NCI-H128 (cell line): ENCODE data around the gene PCNT.

Source experiments
- DNase-seq: peaks from one replicate; lab custom pipeline; 2025; ENCODE audit not compliant: unreplicated experiment; lab: John Stamatoyannopoulos, UW

PCNT gene

DNA sequence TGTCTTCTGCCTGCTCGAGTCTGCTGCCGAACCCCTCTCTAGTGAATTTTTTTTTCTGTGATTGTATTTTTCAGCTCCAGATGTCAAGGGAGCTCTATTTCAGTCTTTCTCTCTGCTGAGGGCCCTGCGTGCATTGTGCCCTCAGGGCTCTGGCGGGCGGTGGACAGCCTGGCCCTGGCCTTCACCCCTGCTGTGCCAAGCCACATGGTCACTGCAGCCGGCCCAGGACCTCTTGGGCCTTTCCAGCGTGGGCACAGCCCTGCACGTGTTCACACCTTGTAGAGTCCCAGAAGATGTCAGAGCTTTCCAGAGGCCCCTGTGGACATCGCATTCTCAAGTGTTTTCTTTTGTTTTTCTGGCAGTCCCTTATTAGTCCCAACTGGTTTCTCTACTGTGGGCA lies 55.7 kb downstream of the PCNT start:
- no peak for DNase-seq

DNA sequence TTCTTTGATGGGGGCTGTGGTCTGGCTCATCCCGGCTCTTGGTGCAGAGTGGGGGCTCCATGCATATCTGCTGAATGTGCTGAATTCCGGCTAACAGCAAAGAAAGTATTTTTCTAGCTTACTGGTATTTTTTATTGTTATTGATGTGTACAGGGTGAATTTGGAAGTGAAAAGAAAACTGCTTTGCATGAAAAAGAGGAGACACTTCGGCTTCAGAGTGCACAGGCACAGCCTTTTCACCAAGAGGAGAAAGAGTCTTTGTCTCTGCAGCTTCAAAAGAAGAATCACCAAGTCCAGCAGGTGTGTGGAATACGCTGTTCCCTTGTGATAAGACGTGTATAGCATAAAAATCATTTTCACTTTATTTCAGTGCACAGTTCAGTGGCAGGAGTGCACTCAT lies 57.6 kb downstream of the PCNT start:
- no peak for DNase-seq

DNA sequence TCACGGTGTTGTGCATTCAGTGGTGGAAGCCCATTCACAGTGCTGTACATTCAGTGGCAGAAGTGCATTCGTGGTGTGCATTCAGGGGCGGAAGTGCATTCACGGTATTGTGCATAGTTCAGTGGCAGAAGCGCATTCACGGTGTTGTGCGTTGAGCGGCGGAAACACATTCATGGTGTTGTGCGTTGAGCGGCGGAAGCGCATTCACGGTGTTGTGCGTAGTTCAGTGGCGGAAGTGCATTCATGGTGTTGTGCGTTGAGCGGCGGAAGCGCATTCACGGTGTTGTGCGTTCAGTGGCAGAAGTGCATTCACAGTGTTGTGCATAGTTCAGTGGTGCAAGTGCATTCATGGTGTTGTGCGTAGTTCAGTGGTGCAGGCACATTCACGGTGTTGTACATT lies 60.6 kb downstream of the PCNT start:
- no peak for DNase-seq

DNA sequence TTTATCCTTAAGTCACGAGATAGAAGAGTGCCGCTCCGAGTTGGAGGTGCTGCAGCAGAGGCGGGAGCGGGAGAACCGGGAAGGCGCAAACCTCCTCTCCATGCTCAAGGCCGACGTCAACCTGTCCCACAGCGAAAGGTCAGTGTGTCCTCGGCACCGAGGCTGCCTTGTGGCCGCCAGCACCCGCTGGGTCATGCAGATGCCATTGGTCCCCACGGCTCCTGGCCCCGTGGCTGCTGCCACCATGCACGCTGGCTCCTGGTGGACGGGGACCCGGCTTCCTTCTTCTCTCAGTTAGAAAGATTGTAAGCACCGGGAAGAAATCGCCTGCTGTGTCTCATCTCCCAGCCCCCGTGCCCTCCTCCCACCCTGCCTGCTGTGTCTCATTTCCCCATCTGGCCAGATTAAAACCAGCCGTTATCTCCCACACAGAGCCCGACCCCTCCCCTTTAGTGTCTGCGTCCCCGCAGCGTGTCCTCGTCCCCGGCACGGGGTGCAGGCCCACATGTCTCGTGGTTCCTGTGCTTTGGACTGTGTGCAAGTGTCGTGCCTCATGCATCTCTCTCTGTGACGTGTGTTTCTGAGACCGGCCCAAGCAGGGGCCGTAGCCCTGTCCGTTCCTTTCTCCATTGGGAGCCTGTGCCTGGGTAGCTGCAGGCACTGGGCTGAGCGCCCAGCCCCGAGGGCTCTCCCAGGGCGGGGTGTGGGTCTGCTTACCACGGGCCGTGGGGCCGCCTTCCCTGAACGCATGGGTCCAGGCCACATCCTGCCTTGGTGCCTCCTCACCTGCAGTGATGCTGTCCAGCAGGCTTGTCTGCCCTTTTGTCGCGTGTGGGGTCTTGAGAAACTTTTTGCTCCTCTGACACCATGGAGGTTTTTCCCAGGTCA lies 62.1 kb downstream of the PCNT start:
- DNase-seq = no peak

DNA sequence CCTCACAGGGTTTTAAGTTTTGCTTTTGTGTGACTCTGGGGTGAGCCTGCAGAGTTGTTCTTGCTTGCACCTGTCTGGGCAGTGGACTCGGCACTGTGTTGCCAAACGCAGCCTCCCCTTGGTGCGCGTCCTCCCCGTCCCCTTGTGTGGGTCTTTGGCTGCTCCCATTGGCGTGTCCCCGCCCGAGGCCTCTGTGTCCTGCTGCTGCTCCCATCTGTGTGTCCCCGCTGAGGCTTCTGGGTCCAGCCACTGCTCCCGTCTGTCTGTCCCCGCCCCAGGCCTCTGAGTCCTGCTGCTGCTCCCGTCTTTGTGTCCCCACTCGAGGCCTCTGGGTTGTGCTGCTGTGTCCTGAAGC lies 62.8 kb downstream of the PCNT start:
- no peak for DNase-seq

DNA sequence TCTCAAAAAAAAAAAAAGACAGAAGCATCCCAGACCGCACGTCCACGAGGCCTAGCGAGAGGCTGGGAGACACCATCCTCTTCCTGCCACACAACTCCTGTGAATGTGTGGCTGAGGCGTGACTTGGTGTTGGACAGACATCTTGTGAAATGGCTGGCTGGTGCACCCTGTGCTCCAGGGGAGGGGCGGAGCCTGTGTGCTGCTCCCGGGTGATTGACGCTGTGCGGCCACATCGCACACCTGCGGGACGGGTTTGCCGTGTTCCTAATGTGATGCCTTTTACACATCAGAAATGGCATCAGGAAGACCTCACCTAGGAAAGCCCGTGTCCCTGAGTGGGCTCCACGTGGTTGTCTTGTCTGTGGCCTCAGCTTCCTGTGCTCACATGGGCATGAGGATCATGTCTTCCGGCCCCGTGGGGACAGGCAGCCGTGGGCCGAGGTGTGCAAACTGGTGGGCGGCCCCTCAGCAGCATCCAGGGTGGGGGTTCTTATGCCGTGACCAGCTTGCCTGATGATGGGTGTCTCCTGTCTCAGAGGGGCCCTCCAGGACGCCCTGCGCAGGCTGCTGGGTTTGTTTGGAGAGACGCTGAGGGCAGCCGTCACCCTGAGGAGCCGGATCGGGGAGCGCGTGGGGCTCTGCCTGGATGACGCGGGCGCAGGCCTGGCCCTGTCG lies 64.4 kb downstream of the PCNT start:
- DNase-seq = no peak

DNA sequence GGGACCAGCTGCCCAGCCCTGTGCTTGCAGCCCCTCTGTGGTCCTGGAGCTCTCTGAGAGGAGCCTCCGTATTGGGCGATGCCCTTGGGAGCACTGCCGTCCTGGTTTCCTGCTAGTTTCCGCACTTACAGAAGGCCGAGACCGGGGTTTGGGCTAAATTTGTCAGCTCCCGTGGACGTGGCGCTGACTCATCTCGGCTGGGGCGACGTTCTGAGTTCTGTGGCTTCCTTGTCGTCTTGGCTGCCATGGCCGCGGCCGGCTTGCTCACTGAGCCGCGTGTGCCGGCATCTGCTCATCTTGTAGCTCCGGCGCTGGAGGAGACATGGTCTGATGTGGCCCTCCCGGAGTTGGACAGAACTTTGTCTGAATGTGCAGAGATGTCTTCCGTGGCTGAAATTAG lies 64.9 kb downstream of the PCNT start:
- DNase-seq = no peak

DNA sequence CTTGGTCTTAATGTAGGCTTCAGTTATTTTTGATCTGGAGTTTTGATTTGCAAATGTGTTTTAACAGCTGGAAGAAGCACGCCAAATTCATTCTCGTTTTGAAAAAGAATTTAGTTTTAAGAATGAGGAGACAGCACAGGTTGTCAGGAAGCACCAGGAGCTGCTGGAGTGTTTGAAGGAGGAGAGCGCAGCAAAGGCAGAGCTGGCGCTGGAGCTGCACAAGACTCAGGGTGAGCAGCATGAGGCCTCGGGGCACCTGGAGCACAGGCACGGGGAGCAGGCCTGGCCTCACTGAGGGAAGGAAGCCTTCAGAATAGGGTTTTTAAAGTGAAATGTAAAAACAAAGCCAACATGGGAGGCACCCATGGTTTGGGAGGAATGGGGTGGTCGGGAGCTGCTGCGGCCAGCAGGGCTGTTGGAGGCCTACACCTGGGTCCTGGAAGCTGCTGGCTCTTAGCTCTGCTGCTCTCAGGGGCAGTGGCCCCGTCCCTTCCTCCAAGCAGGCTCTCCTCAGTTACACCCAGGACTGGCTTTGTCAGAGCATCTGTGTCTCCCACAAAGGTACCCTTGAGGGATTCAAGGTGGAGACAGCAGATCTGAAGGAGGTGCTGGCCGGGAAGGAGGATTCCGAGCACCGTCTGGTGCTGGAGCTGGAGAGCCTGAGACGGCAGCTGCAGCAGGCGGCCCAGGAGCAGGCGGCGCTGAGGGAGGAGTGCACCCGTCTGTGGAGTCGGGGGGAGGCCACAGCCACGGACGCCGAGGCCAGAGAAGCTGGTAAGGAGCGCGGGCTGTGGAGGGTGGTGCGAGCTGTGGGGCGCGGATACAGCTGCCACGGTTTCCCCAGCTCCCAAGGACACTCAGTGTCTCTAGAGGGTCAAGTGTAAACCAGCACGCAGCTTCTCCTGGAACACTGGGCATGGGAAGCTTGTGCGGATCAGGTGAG lies 66.9 kb downstream of the PCNT start:
- DNase-seq = no peak

DNA sequence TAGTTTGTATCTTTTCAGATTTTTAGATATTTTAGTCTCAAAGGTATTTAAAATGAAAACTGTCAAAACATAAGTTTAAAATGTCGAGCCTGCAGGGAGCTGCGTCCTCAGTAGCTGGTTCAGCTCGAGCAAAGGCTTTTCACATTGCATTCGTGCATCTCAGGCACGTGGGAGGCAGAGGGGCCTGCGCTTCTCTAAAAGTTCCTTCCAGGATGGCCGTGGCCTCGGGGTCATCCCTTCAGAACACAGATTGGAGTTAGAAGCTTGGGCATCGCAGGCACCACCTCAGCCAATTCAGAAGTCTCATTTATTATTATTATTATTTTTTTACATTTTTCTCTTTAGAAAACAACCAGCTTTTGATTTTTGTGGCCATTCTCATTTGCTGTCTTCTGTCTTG lies 67.8 kb downstream of the PCNT start:
- no peak for DNase-seq

DNA sequence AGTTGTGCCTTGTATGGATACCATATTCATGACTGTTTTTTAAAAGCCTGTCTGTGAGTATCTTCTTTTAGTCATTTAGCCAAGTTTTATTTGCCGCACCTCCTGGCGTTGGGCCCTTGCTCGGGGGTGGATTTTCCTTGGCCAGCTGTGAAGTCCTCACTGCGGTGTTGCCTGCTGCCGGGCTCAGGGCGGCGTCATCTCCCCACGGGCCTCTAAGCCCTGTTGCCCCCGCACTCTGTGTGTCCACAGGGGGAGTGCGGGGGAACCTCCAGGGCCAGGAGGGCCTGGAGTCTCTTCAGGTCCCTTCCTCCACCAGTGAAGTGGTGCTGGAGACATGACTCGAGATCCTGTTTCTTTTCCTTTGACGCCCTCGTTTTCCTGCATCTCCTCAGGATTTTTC lies 69.0 kb downstream of the PCNT start:
- DNase-seq = no peak

DNA sequence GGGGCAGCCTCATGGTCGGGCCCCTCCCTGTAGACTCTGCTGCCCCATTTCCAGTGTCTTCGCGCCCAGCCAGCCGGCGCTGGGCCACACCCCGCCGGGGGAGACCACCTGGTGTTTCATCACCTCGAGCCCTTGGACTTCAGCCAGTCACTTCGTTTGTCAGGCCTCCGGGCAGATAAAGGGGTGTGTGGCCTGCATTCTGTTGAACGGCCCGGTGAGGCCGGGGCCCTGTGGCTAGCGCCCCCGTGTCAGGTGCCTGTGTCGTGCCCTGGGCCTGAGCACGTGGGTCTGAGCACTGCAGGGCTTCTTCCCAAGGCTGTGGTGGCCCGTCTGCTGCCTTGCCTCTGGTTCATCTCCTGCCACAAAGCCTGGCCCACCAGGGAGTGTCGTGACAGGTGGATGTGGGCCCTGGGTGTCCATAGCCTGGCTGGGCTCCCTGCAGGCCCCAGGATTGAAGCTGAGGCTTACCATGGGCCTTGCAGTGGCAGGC lies 69.5 kb downstream of the PCNT start:
- DNase-seq = no peak

DNA sequence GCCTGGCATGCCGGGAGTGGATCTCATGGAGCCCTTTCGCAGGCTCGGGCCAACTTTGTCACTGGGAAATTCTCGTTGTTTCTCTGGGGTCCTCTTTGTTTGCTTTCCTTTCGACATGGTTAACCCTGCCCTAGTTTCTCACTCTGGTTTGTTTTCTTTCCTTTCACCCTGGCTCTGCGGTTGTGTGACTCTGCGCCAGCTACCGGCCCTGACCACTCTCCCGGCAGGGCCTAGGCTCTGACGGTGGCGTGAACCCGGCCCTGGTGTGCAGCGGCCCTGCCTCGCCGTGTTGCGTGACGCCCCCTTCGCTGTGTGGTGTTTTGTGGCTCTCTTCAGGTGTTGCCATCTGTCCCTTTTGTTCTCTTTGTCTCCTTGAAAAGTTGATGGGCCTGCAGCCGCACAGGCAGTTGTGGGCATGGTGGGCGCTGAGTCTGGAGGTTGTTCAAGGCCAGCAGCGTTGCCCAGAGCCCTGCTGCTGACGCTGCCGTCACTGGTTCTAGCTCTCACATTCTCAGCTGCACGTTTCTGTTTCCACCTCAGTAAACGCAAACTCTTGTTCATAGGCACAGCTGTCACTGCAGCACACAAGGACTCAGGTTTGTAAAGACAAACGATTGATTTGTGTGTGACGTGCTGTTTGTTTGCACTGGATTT lies 70.1 kb downstream of the PCNT start:
- DNase-seq = peak; percentile 45

DNA sequence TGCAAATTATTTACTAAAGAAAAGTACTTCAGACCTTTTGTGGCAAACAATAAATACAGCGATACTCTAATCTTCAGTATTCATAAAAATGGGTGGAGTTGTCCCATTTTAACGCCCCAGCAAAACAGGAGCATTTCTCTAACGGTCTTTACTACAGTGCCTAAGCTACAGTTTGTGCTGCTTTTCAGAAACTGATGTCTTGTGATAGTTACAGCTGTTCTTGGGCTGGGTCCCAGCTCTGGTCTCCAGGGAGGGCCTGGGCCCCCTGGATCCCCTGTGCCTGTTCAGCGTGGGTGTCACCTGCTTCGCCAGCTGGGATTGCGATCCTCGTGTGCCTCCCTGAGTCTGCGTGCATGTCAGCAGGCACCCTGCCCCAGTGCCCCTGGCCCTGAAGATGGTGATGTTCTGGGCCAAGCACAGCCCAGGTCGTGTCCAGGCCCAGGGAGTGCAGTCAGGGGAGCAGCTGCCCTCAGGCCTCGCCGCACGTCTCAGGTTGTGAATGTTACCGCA lies 70.7 kb downstream of the PCNT start:
- no peak for DNase-seq

DNA sequence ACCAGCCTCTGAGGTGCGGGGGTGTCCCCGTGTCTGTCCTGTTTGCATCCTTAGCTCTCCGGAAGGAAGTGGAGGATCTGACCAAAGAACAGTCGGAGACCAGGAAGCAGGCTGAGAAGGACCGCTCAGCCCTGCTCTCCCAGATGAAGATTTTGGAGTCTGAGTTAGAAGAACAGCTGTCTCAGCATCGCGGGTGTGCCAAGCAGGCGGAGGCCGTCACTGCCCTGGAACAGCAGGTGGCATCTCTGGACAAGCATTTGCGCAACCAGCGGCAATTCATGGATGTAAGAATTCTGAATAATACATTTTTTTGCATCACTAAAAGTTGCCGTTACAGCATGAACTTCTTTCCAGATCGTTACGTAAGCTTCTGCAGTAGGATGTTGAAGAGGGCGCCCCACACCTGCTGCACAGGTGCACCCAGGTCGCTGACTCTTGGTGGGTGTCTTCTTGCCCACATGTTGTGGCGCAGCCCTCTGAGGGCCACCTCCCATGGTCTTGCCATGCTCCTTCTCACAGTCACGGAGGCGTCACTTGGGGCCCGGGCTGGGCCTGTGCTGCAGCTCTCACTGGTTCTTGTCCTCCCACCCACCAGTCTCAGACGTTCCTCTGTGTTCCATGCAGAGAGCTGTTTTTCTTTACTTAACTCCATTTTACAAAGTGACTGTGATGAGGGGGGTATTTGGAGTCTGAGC lies 73.4 kb downstream of the PCNT start:
- no peak for DNase-seq

DNA sequence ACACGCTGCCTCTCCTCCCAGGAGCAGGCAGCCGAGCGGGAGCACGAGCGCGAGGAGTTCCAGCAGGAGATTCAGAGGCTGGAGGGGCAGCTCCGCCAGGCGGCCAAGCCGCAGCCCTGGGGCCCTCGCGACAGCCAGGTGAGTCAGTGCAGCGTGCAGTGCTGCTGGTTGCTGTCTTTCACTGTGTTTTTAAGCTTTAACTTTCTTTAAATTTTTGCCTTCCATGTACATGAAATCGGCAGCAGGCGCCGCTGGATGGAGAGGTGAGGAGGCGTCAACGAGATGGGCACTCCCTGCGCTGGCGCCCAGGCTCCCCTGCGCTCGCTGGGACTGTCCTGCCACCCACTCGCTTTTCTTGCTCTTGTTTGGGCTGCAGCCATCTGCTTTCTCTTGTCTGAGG lies 74.0 kb downstream of the PCNT start:
- no peak for DNase-seq

DNA sequence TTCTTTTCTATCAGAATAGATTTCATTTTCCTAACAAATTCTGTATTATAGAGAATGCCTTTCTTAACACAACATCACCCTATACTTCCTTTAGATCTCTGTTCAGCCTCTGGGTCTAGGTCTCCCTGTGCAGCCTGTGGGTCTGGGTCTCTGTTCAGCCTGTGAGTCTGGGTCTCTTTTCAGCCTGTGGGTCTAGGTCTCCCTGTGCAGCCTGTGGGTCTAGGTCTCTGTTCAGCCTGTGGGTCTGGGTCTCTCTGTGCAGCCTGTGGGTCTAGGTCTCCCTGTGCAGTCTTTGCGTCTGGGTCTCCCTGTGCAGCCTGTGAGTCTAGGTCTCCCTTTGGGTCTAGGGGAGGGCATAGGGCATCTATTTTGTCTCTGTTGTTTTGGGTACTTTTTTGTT lies 75.2 kb downstream of the PCNT start:
- DNase-seq = no peak

DNA sequence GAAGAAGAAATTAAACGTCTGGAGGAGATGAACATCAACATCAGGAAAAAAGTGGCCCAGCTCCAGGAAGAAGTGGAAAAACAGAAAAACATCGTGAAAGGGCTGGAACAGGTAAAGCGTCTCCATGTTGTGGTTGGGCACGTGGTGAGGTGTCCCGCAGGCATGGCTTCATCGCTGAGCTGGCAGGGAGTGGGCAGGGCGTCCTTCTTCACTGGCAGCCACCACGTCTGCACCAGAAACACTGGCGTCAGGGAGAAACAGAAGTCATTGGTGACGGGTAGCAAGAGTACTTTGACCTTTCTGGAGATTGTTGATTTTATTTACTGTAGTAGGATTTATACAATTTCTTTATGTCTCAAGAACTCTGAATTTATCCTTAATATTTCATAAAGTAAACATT lies 75.7 kb downstream of the PCNT start:
- DNase-seq = no peak

DNA sequence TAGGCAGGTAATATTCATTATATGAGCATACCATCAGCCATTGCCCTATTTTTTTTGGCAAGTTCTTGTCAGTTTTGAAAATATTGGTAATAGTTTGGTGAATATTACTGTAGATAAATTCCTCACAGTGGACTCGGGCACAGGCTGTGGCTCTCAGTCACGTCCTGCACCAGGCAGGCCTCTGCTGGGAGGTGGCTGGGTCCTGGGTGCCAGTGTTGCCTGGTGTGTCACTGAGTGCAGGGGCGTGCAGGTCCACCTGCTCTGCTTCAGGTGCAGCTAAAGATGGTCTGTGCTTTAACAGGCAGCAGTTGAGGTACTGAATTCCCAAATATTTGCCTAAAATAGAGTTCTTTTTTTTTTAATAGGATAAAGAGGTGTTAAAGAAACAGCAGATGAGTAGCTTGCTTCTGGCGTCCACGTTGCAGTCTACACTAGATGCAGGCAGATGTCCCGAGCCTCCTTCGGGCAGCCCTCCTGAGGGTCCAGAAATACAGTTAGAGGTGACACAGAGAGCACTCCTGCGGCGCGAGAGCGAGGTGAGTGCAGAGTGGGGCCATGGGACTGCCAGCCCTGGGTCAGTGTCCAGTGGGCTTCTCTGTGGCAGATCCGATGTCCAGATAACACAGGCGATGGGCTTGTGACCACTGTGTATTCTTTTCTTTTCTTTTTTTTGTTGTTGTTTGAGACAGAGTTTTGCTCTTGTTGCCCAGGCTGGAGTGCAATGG lies 77.4 kb downstream of the PCNT start:
- no peak for DNase-seq

DNA sequence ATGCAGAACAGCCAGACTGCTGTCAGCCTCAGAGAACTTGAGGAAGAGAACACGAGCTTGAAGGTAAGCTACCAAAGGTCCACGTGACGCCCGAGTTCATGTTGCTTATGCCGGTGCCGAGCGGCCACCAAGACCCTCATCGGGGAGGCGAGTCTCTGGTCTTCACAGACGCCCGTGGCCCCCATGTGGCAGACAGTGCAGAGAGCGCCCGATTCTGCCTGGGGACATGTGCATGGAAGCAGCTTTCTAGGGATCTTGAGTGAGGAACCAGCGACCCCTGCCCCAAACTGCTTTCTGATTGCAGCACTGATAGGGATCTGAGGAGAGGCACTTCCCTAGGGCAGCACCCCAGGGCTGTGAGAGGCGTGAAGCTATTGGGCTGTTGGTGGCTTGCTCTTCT lies 78.5 kb downstream of the PCNT start:
- DNase-seq = no peak
